HG03469 (cell line): Measurements from ENCODE around the gene BRF1.

Source experiments
- ATAC-seq: cut with Tn5 transposase; IDR thresholded peaks from one replicate; pipeline ENCODE4 v1.9.1; 2021; ENCODE audit warnings: mild to moderate bottlenecking, moderate library complexity, moderate number of reproducible peaks; ENCODE audit not compliant: unreplicated experiment

BRF1 gene

GRCh38 chr14:105201156-105201924, 99.5 kb downstream of the BRF1 start:
- no peak for ATAC-seq

- ATAC-seq = no peak
Measured at GRCh38 chr14:105200641-105201040, 100.2 kb downstream of the BRF1 start.

- ATAC-seq = no peak
Measured at GRCh38 chr14:105200074-105200473, 100.7 kb downstream of the BRF1 start.

- no peak for ATAC-seq
Measured at GRCh38 chr14:105199093-105199492, 101.7 kb downstream of the BRF1 start.

- no peak for ATAC-seq
Measured at GRCh38 chr14:105198588-105198987, 102.2 kb downstream of the BRF1 start.

GRCh38 chr14:105197211-105197641, 103.6 kb downstream of the BRF1 start:
- no peak for ATAC-seq

- ATAC-seq = no peak
Measured at GRCh38 chr14:105196265-105196960, 104.4 kb downstream of the BRF1 start.

GRCh38 chr14:105195522-105196264, 105.1 kb downstream of the BRF1 start:
- no peak for ATAC-seq

GRCh38 chr14:105195051-105195450, 105.8 kb downstream of the BRF1 start:
- no peak for ATAC-seq

GRCh38 chr14:105193916-105194782, 106.7 kb downstream of the BRF1 start:
- no peak for ATAC-seq

- ATAC-seq = no peak
Measured at GRCh38 chr14:105192866-105193731, 107.7 kb downstream of the BRF1 start.

GRCh38 chr14:105187935-105188524, 112.8 kb downstream of the BRF1 start:
- no peak for ATAC-seq

- no peak for ATAC-seq
Measured at GRCh38 chr14:105187116-105187515, 113.7 kb downstream of the BRF1 start.

- ATAC-seq = no peak
Measured at GRCh38 chr14:105185973-105186372, 114.8 kb downstream of the BRF1 start.

GRCh38 chr14:105185001-105185400, 115.8 kb downstream of the BRF1 start:
- no peak for ATAC-seq

- ATAC-seq = no peak
Measured at GRCh38 chr14:105184461-105184860, 116.3 kb downstream of the BRF1 start.

- ATAC-seq = no peak
Measured at GRCh38 chr14:105182296-105183020, 118.3 kb downstream of the BRF1 start.

GRCh38 chr14:105181549-105182295, 119.1 kb downstream of the BRF1 start:
- no peak for ATAC-seq
